NCI-H146 treated with DMSO at 0.1 percent for 48 hours (cell line): ENCODE results near the gene TRIM32.

Experiments used
- DNase-seq: peaks from one replicate; lab custom pipeline; 2025; ENCODE audit not compliant: unreplicated experiment; lab: John Stamatoyannopoulos, UW

Gene TRIM32

GRCh38 chr9:116750510-116750909 lies 63.4 kb downstream of the TRIM32 start:
- DNase-seq: no peak
